ENCODE results near the gene SPG7. TPM values are rescaled to one million over a fixed set of nuclear protein-coding genes. Genes with fewer than 3 reads are reported as not detected.
A peak's percentile ranks its signal among the peaks of the same experiment; 100 is the strongest.

SPG7 gene
- total RNA-seq, 1 donor from 2014 or later: 96.1 TPM

GRCh38 chr16:89553733-89554132 lies 45.5 kb downstream of the SPG7 start:
- Mint-ChIP-seq H3K4me3 (ENCODE audit: unreplicated experiment) (no peak overlapping the region), H3K9me3 (ENCODE audit: unreplicated experiment) (no peaks in the 10 kb centered on the region), H3K4me1 (ENCODE audit: low read depth, unreplicated experiment) (peaks cover 3% of the 10 kb centered on the region), H3K36me3 (ENCODE audit: low read depth, unreplicated experiment) (peaks cover 37% of the 10 kb centered on the region), H3K27ac (ENCODE audit: unreplicated experiment) (no peak overlapping the region), H3K27me3 (ENCODE audit: low read depth, unreplicated experiment) (no peaks in the 10 kb centered on the region)
- Histone ChIP-seq H3K9ac (ENCODE audit: low read length) (no peak overlapping the region), H3K36me3 (ENCODE audit: insufficient read depth, low read length) (peaks cover 20% of the 10 kb centered on the region), H2AFZ (ENCODE audit: low read depth, low read length) (no peak overlapping the region), H3K79me2 (ENCODE audit: insufficient read depth, low read length) (no peaks in the 10 kb centered on the region), H4K20me1 (ENCODE audit: insufficient read depth, low read length) (peaks cover 8% of the 10 kb centered on the region), H3K27ac (ENCODE audit: low read depth, low read length) (no peak overlapping the region), H3K4me3 (ENCODE audit: insufficient read depth, low read depth, low read length) (no peak overlapping the region), H3K27me3 (ENCODE audit: insufficient read depth, low read length) (no peaks in the 10 kb centered on the region), H3K4me2 (ENCODE audit: low read length) (no peak overlapping the region), H3K4me1 (ENCODE audit: insufficient read depth, low read length) (peaks cover 12% of the 10 kb centered on the region), H3K9me3 (ENCODE audit: insufficient read depth, low read depth, low read length) (no peaks in the 10 kb centered on the region)
- DNase-seq (ENCODE audit: low read depth) (no peak), FAIRE-seq (no peak)
- TF ChIP-seq CTCF (IDR thresholded peaks at IDR 0.05; ENCODE audit: insufficient read depth, low read depth, low read length): no peak
- TF ChIP-seq EZH2 (IDR thresholded peaks at IDR 0.05; ENCODE audit: insufficient read depth, low read length): no peak

GRCh38 chr16:89554343-89554742 lies 46.1 kb downstream of the SPG7 start:
- Mint-ChIP-seq H3K4me3 (ENCODE audit: unreplicated experiment) (no peak overlapping the region), H3K4me1 (ENCODE audit: low read depth, unreplicated experiment) (peaks cover 3% of the 10 kb centered on the region), H3K36me3 (ENCODE audit: low read depth, unreplicated experiment) (peaks cover 37% of the 10 kb centered on the region), H3K27ac (ENCODE audit: unreplicated experiment) (peak overlapping the region; percentile 75), H3K9me3 (ENCODE audit: unreplicated experiment) (no peaks in the 10 kb centered on the region), H3K27me3 (ENCODE audit: low read depth, unreplicated experiment) (no peaks in the 10 kb centered on the region)
- H3K79me2 ChIP-seq (ENCODE audit: insufficient read depth, low read length): no peaks in the 10 kb centered on the region
- H3K4me1 ChIP-seq (ENCODE audit: insufficient read depth, low read length): peaks cover 12% of the 10 kb centered on the region
- no peaks in the 10 kb centered on the region for H3K9me3 ChIP-seq (ENCODE audit: insufficient read depth, low read depth, low read length)
- TF ChIP-seq CTCF (IDR thresholded peaks at IDR 0.05; ENCODE audit: insufficient read depth, low read depth, low read length) (no peak), EZH2 (IDR thresholded peaks at IDR 0.05; ENCODE audit: insufficient read depth, low read length) (no peak)
- no peak for FAIRE-seq
- no peak overlapping the region for H3K9ac ChIP-seq (ENCODE audit: low read length)
- no peak overlapping the region for H2AFZ ChIP-seq (ENCODE audit: low read depth, low read length)
- H3K27ac ChIP-seq (ENCODE audit: low read depth, low read length): no peak overlapping the region
- H3K4me2 ChIP-seq (ENCODE audit: low read length): no peak overlapping the region
- peaks cover 5% of the 10 kb centered on the region for H4K20me1 ChIP-seq (ENCODE audit: insufficient read depth, low read length)
- no peaks in the 10 kb centered on the region for H3K27me3 ChIP-seq (ENCODE audit: insufficient read depth, low read length)
- DNase-seq (ENCODE audit: low read depth): no peak
- peaks cover 14% of the 10 kb centered on the region for H3K36me3 ChIP-seq (ENCODE audit: insufficient read depth, low read length)
- H3K4me3 ChIP-seq (ENCODE audit: insufficient read depth, low read depth, low read length): no peak overlapping the region

GRCh38 chr16:89555265-89555664 lies 47.1 kb downstream of the SPG7 start:
- no peak for DNase-seq (ENCODE audit: low read depth)
- Histone ChIP-seq H2AFZ (ENCODE audit: low read depth, low read length) (no peak overlapping the region), H3K36me3 (ENCODE audit: insufficient read depth, low read length) (peaks cover 11% of the 10 kb centered on the region), H3K27ac (ENCODE audit: low read depth, low read length) (no peak overlapping the region), H3K9me3 (ENCODE audit: insufficient read depth, low read depth, low read length) (no peaks in the 10 kb centered on the region), H3K4me2 (ENCODE audit: low read length) (no peak overlapping the region), H3K9ac (ENCODE audit: low read length) (no peak overlapping the region), H4K20me1 (ENCODE audit: insufficient read depth, low read length) (peaks cover 5% of the 10 kb centered on the region), H3K4me3 (ENCODE audit: insufficient read depth, low read depth, low read length) (no peak overlapping the region), H3K4me1 (ENCODE audit: insufficient read depth, low read length) (peaks cover 20% of the 10 kb centered on the region), H3K79me2 (ENCODE audit: insufficient read depth, low read length) (no peaks in the 10 kb centered on the region), H3K27me3 (ENCODE audit: insufficient read depth, low read length) (no peaks in the 10 kb centered on the region)
- H3K4me3 Mint-ChIP-seq (ENCODE audit: unreplicated experiment): no peak overlapping the region
- no peak overlapping the region for H3K27ac Mint-ChIP-seq (ENCODE audit: unreplicated experiment)
- FAIRE-seq: no peak
- TF ChIP-seq CTCF (IDR thresholded peaks at IDR 0.05; ENCODE audit: insufficient read depth, low read depth, low read length): no peak
- TF ChIP-seq EZH2 (IDR thresholded peaks at IDR 0.05; ENCODE audit: insufficient read depth, low read length): no peak
- H3K4me1 Mint-ChIP-seq (ENCODE audit: low read depth, unreplicated experiment): peaks cover 8% of the 10 kb centered on the region
- peaks cover 37% of the 10 kb centered on the region for H3K36me3 Mint-ChIP-seq (ENCODE audit: low read depth, unreplicated experiment)
- H3K27me3 Mint-ChIP-seq (ENCODE audit: low read depth, unreplicated experiment): no peaks in the 10 kb centered on the region
- no peaks in the 10 kb centered on the region for H3K9me3 Mint-ChIP-seq (ENCODE audit: unreplicated experiment)

All from astrocyte (in vitro differentiated cells and primary cell).